Measurements from ENCODE around the gene CALN1. TPM values are rescaled to one million over a fixed set of nuclear protein-coding genes. Genes with fewer than 3 reads are reported as not detected.

The CALN1 gene
- total and polyA plus RNA-seq, 2 experiments from 2014 or later: 7.6 to 14.5 TPM

- TF ChIP-seq EZH2phosphoT487 (IDR thresholded peaks at IDR 0.05; ENCODE audit: unreplicated experiment): no peak
- TF ChIP-seq ZNF114 (CRISPR knock-in tag; IDR thresholded peaks at IDR 0.05): no peak
- ATAC-seq (no peak), DNase-seq (ENCODE audit: low spot score) (no peak)
- Mint-ChIP-seq H3K36me3 (ENCODE audit: low read depth) (no peaks in the 10 kb centered on the region), H3K9me3 (no peaks in the 10 kb centered on the region; the same call in 1 of the 3 replicates), H3K27ac (no peak overlapping the region), H3K4me3 (no peak overlapping the region), H3K4me1 (peaks cover 10% of the 10 kb centered on the region; the same call in 2 of the 3 replicates), H3K27me3 (ENCODE audit: insufficient read depth, low read depth, poor library complexity) (peaks cover 8% of the 10 kb centered on the region)
- H3K27me3 ChIP-seq (ENCODE audit: insufficient read depth): no peaks in the 10 kb centered on the region
- no peaks in the 10 kb centered on the region for H3K36me3 ChIP-seq (ENCODE audit: insufficient read depth)
- H3K9me2 ChIP-seq (ENCODE audit: insufficient read depth): 0 out of 2 replicates have a peak, but pooled peaks cover 3% of the 10 kb centered on the region
- H2AFZ ChIP-seq: no peak overlapping the region
- peaks cover 3% of the 10 kb centered on the region; the same call in 1 of the 2 replicates for H3K4me1 ChIP-seq (ENCODE audit: insufficient read depth)
- no peaks in the 10 kb centered on the region for H3K79me2 ChIP-seq (replicated peaks; ENCODE audit: insufficient read depth)
- no peaks in the 10 kb centered on the region for H3F3A ChIP-seq (replicated peaks; ENCODE audit: low read depth)
- no peaks in the 10 kb centered on the region for H4K20me1 ChIP-seq (replicated peaks; ENCODE audit: insufficient read depth)
- no peak overlapping the region for H3K4me3 ChIP-seq
- no peak overlapping the region for H3K27ac ChIP-seq (ENCODE audit: low read depth)
- H3K4me2 ChIP-seq: no peak overlapping the region
These were observed 29.7 kb upstream of the CALN1 start for GRCh38 chr7:72441791-72442190.

- Histone ChIP-seq H2AFZ (no peak overlapping the region), H3K9me2 (ENCODE audit: insufficient read depth) (0 out of 2 replicates have a peak, but pooled peaks cover 3% of the 10 kb centered on the region), H3K27ac (ENCODE audit: low read depth) (no peak overlapping the region), H3K4me1 (ENCODE audit: insufficient read depth) (no peaks in the 10 kb centered on the region), H4K20me1 (replicated peaks; ENCODE audit: insufficient read depth) (no peaks in the 10 kb centered on the region), H3K27me3 (ENCODE audit: insufficient read depth) (no peaks in the 10 kb centered on the region), H3K79me2 (replicated peaks; ENCODE audit: insufficient read depth) (no peaks in the 10 kb centered on the region), H3K4me3 (no peak overlapping the region), H3F3A (replicated peaks; ENCODE audit: low read depth) (no peaks in the 10 kb centered on the region), H3K4me2 (no peak overlapping the region), H3K36me3 (ENCODE audit: insufficient read depth) (no peaks in the 10 kb centered on the region)
- TF ChIP-seq NANOG (IDR thresholded peaks at IDR 0.05; ENCODE audit: borderline replicate concordance) (no peak), ZNF114 (CRISPR knock-in tag; IDR thresholded peaks at IDR 0.05) (no peak), STAT1 (IDR thresholded peaks at IDR 0.05; ENCODE audit: unreplicated experiment) (no peak), CREB1 (CRISPR knock-in tag; IDR thresholded peaks at IDR 0.05; ENCODE audit: low read depth) (no peak), POLR2AphosphoS5 (IDR thresholded peaks at IDR 0.05; ENCODE audit: low read depth) (no peak), ZNF462 (CRISPR knock-in tag; IDR thresholded peaks at IDR 0.05) (no peak)
- ATAC-seq (no peak), DNase-seq (ENCODE audit: low spot score) (no peak)
- Mint-ChIP-seq H3K36me3 (ENCODE audit: low read depth) (no peaks in the 10 kb centered on the region), H3K4me1 (no peaks in the 10 kb centered on the region), H3K4me3 (no peak overlapping the region), H3K27me3 (ENCODE audit: insufficient read depth, low read depth, poor library complexity) (peaks cover 4% of the 10 kb centered on the region), H3K27ac (no peak overlapping the region), H3K9me3 (no peaks in the 10 kb centered on the region; the same call in 1 of the 3 replicates)
These were observed 26.4 kb upstream of the CALN1 start for GRCh38 chr7:72438491-72438890.

Measured in GM23338 (cell line).